Measurements from ENCODE around the gene VPREB3. TPM values are rescaled to one million over a fixed set of nuclear protein-coding genes. Genes with fewer than 3 reads are reported as not detected.

Gene VPREB3
- total RNA-seq, 4 donors from 2014 or later, result not detected

GRCh38 chr22:23762842-23763578 is 8.8 kb upstream of the VPREB3 start, which contains the start of gene C22orf15:
C22orf15 (plus strand) TSS chr22:23762990; CDS start chr22:23763307, 317 bp downstream.
- Histone ChIP-seq H3K4me3 (replicated peaks in 1 of 3) (no peak within 1 kb of the TSS), H3K27ac (no peak within 1 kb of the TSS), H3K27me3 (no peaks in the 10 kb centered on the region), H3K4me1 (peaks cover 11 to 22% of the 10 kb centered on the region in 2 donors), H3K9me3 (no peaks in the 10 kb centered on the region), H3K36me3 (no peaks in the 10 kb centered on the region)
- TF ChIP-seq POLR2A (IDR thresholded peaks at IDR 0.05), result no peak
- TF ChIP-seq CTCF (IDR thresholded peaks at IDR 0.05), result no peak
- no peak for DNase-seq
- intact Hi-C loops (cut with DNase I), result no loop called here
- WGBS, 2 donors, result 54 to 69% methylated on average over 21 to 23 of the region's 23 CpGs

DNA sequence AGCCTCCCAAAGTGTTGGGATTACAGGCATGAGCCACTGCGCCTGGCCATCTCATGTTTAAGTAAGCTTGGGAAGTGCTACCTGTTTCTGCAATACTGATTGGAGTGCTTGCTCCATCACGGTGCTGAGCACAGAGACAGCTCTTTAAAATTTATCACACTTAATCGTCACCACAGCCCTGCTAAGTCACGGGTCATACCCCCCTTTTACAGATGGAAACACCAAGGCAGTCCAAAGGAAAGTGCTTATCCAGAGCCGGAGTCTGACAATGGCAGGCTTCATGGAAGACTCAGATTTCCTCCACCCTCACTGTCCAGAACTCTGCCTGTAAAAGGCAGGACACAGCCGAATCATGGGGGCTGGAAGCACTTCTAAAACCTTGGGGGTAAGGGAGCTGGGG is 5.8 kb upstream of the VPREB3 start:
- H3K27me3 ChIP-seq, result no peaks in the 10 kb centered on the region
- no peak overlapping the region for H3K4me3 ChIP-seq (replicated peaks in 1 of 3)
- H3K9me3 ChIP-seq, result no peaks in the 10 kb centered on the region
- intact Hi-C loops (cut with DNase I), result no loop called here
- H3K36me3 ChIP-seq, result no peaks in the 10 kb centered on the region
- peaks cover 5 to 8% of the 10 kb centered on the region in 2 donors for H3K4me1 ChIP-seq
- no peak for DNase-seq
- TF ChIP-seq CTCF (IDR thresholded peaks at IDR 0.05) (no peak), POLR2A (IDR thresholded peaks at IDR 0.05) (no peak)
- WGBS, 2 donors, result 80 to 85% methylated on average over 6 of the region's 6 CpGs
- H3K27ac ChIP-seq, result no peak overlapping the region

GRCh38 chr22:23759566-23759965 is 5.3 kb upstream of the VPREB3 start:
- TF ChIP-seq CTCF (IDR thresholded peaks at IDR 0.05), result no peak
- TF ChIP-seq POLR2A (IDR thresholded peaks at IDR 0.05), result no peak
- Histone ChIP-seq H3K9me3 (no peaks in the 10 kb centered on the region), H3K27ac (no peak overlapping the region), H3K4me1 (peaks cover 5 to 8% of the 10 kb centered on the region in 2 donors), H3K36me3 (no peaks in the 10 kb centered on the region), H3K4me3 (replicated peaks in 1 of 3) (no peak overlapping the region), H3K27me3 (no peaks in the 10 kb centered on the region)
- no peak for DNase-seq
- WGBS, 2 donors, result 92 to 96% methylated on average over 4 of the region's 4 CpGs
- intact Hi-C loops (cut with DNase I), result no loop called here

GRCh38 chr22:23756891-23757290 is 2.7 kb upstream of the VPREB3 start:
- H3K27me3 ChIP-seq, result no peaks in the 10 kb centered on the region
- no peak overlapping the region for H3K27ac ChIP-seq
- TF ChIP-seq POLR2A (IDR thresholded peaks at IDR 0.05) (no peak), CTCF (IDR thresholded peaks at IDR 0.05) (no peak)
- H3K4me3 ChIP-seq (replicated peaks in 1 of 3), result no peak overlapping the region
- no peaks in the 10 kb centered on the region for H3K9me3 ChIP-seq
- H3K4me1 ChIP-seq, result no peaks in the 10 kb centered on the region
- no peak for DNase-seq
- H3K36me3 ChIP-seq, result no peaks in the 10 kb centered on the region
- intact Hi-C loops (cut with DNase I), result no loop called here
- WGBS, 2 donors, result 64 to 80% methylated on average over 4 of the region's 4 CpGs

GRCh38 chr22:23755711-23756110 is 1.5 kb upstream of the VPREB3 start:
- Histone ChIP-seq H3K4me1 (no peaks in the 10 kb centered on the region), H3K9me3 (no peaks in the 10 kb centered on the region), H3K4me3 (replicated peaks in 1 of 3) (no peak overlapping the region), H3K27ac (no peak overlapping the region), H3K27me3 (no peaks in the 10 kb centered on the region), H3K36me3 (no peaks in the 10 kb centered on the region)
- intact Hi-C loops (cut with DNase I), result no loop called here
- WGBS, 2 donors, result 82 to 91% methylated on average over 8 of the region's 8 CpGs
- no peak for DNase-seq
- TF ChIP-seq POLR2A (IDR thresholded peaks at IDR 0.05), result no peak
- TF ChIP-seq CTCF (IDR thresholded peaks at IDR 0.05), result no peak
